Measurements from ENCODE around the gene TLK1.

- TF ChIP-seq CTCF (IDR thresholded peaks at IDR 0.05), result no peak
- TF ChIP-seq POLR2A (IDR thresholded peaks at IDR 0.05), result no peak
These were observed 217.7 kb downstream of the TLK1 start for GRCh38 chr2:170943041-170943440.
